Measurements from ENCODE around the gene HERPUD2. TPM values are rescaled to one million over a fixed set of nuclear protein-coding genes. Genes with fewer than 3 reads are reported as not detected.

Gene HERPUD2
- total and polyA plus RNA-seq, 2 donors (not counting 3 experiments of a cell fraction or from before 2014, with no cell fraction given) = 33.9 to 42.0 TPM

- H3K9me1 ChIP-seq (replicated peaks; ENCODE audit: control insufficient read depth, extremely low read depth, insufficient read depth, low read length) = no peaks in the 10 kb centered on the region
- no TSS peak for BruUV-seq (replicated peaks)
These were observed 28.1 kb upstream of the HERPUD2 start for GRCh38 chr7:35723011-35723410.

GRCh38 chr7:35722054-35722849 is 27.3 kb upstream of the HERPUD2 start:
- dilution Hi-C loops (cut with MboI; ENCODE audit: extremely low pct_ligation_motif_present, low sequenced_read_pairs) = no loop called here

More at GRCh38 chr7:35723011-35723410, 28.1 kb upstream of the HERPUD2 start:
- Histone ChIP-seq H3K27ac (ENCODE audit: insufficient read depth, low read depth, low read length) (no peak overlapping the region), H3K4me1 (ENCODE audit: control insufficient read depth, extremely low read depth, insufficient read depth, low read length) (no peaks in the 10 kb centered on the region), H3K9me3 (replicated peaks; ENCODE audit: control insufficient read depth, insufficient read depth, low read length) (no peaks in the 10 kb centered on the region), H4K20me1 (replicated peaks; ENCODE audit: control insufficient read depth, extremely low read depth, insufficient read depth, low read length) (no peaks in the 10 kb centered on the region), H3K27me3 (ENCODE audit: control insufficient read depth in 2 of 2, insufficient read depth in 2 of 2, low read length in 2 of 2) (peaks cover 6 to 15% of the 10 kb centered on the region in 2 experiments), H3K4me3 (replicated peaks in 1 of 3; ENCODE audit: insufficient read depth in 1 of 3, low read depth in 1 of 3, low read length in 3 of 3) (no peak overlapping the region), H2AFZ (ENCODE audit: low read depth, low read length) (no peak overlapping the region), H3K79me2 (ENCODE audit: control insufficient read depth, insufficient read depth, low read length) (no peaks in the 10 kb centered on the region), H3K9ac (replicated peaks; ENCODE audit: extremely low read depth, insufficient read depth, low read length) (no peak overlapping the region), H3K4me2 (ENCODE audit: insufficient read depth, low read length) (no peak overlapping the region), H3K36me3 (ENCODE audit: control insufficient read depth in 2 of 2, extremely low read depth in 1 of 2, insufficient read depth in 2 of 2, low read length in 2 of 2) (no peaks in the 10 kb centered on the region)
- FAIRE-seq (no peak), DNase-seq (ENCODE audit: low read depth, low spot score) (no peak)
- POLR2A ChIA-PET = no interaction called here
- TF ChIP-seq MAX (IDR thresholded peaks at IDR 0.05; ENCODE audit: insufficient read depth, insufficient read length) (no peak), POLR2A (IDR thresholded peaks at IDR 0.05; ENCODE audit: low read depth, low read length) (no peak), JUN (IDR thresholded peaks at IDR 0.05; ENCODE audit: borderline replicate concordance, insufficient read depth, insufficient read length, low read depth) (peak; percentile 43)
- dilution Hi-C loops (cut with MboI; ENCODE audit: extremely low pct_ligation_motif_present, low sequenced_read_pairs) (no loop called here), intact Hi-C loops (cut with micrococcal nuclease) (no loop called here)
- CTCF ChIA-PET = interaction anchor here (1.2 kb wide), 1 partner anchor 13 kb away, joined by 5 read pairs; no protein-coding TSS in a partner anchor

More at GRCh38 chr7:35722054-35722849, 27.3 kb upstream of the HERPUD2 start:
- Histone ChIP-seq H3K79me2 (ENCODE audit: control insufficient read depth, insufficient read depth, low read length) (no peaks in the 10 kb centered on the region), H3K4me3 (replicated peaks in 1 of 3; ENCODE audit: insufficient read depth in 1 of 3, low read depth in 1 of 3, low read length in 3 of 3) (no peak overlapping the region), H3K9me3 (replicated peaks; ENCODE audit: control insufficient read depth, insufficient read depth, low read length) (no peaks in the 10 kb centered on the region), H3K9me1 (replicated peaks; ENCODE audit: control insufficient read depth, extremely low read depth, insufficient read depth, low read length) (no peaks in the 10 kb centered on the region), H3K36me3 (ENCODE audit: control insufficient read depth in 2 of 2, extremely low read depth in 1 of 2, insufficient read depth in 2 of 2, low read length in 2 of 2) (no peaks in the 10 kb centered on the region), H3K4me2 (ENCODE audit: insufficient read depth, low read length) (no peak overlapping the region), H3K9ac (replicated peaks; ENCODE audit: extremely low read depth, insufficient read depth, low read length) (no peak overlapping the region), H4K20me1 (replicated peaks; ENCODE audit: control insufficient read depth, extremely low read depth, insufficient read depth, low read length) (no peaks in the 10 kb centered on the region), H2AFZ (ENCODE audit: low read depth, low read length) (no peak overlapping the region), H3K27ac (ENCODE audit: insufficient read depth, low read depth, low read length) (no peak overlapping the region), H3K27me3 (ENCODE audit: control insufficient read depth in 2 of 2, insufficient read depth in 2 of 2, low read length in 2 of 2) (peaks cover 6 to 15% of the 10 kb centered on the region in 2 experiments), H3K4me1 (ENCODE audit: control insufficient read depth, extremely low read depth, insufficient read depth, low read length) (no peaks in the 10 kb centered on the region)
- intact Hi-C loops (cut with micrococcal nuclease) = no loop called here
- no TSS peak for BruUV-seq (replicated peaks)
- no peak for TF ChIP-seq GATA2 (IDR thresholded peaks at IDR 0.05; ENCODE audit: insufficient read depth, insufficient read length, low read depth, low read length)
- no peak for TF ChIP-seq CTCF (IDR thresholded peaks at IDR 0.05; ENCODE audit: extremely low read depth in 1 of 2, insufficient read depth in 1 of 2, low read depth in 1 of 2, low read length in 2 of 2)
- no peak for TF ChIP-seq JUN (IDR thresholded peaks at IDR 0.05; ENCODE audit: borderline replicate concordance, insufficient read depth, insufficient read length, low read depth)
- no peak for TF ChIP-seq POLR2AphosphoS5 (IDR thresholded peaks at IDR 0.05; ENCODE audit: insufficient read depth, low read depth, low read length)
- no peak for TF ChIP-seq MYC (IDR thresholded peaks at IDR 0.05; ENCODE audit: low read depth, low read length)
- no peak for TF ChIP-seq EZH2 (IDR thresholded peaks at IDR 0.05; ENCODE audit: borderline replicate concordance, low read depth, low read length, severe bottlenecking)
- TF ChIP-seq MAX (IDR thresholded peaks at IDR 0.05; ENCODE audit: insufficient read depth, insufficient read length) = no peak
- no peak for TF ChIP-seq FOS (IDR thresholded peaks at IDR 0.05; ENCODE audit: borderline replicate concordance, insufficient read depth, low read length)
- no peak for TF ChIP-seq POLR2A (IDR thresholded peaks at IDR 0.05; ENCODE audit: low read depth, low read length)
- CTCF ChIA-PET = interaction anchor here (1.2 kb wide), 1 partner anchor 13 kb away, joined by 5 read pairs; no protein-coding TSS in a partner anchor
- no peak for DNase-seq (ENCODE audit: low read depth, low spot score)
- FAIRE-seq = no peak
- POLR2A ChIA-PET = no interaction called here

All from endothelial cell of umbilical vein (primary cell).